OCI-LY7 (cell line): Measurements from ENCODE around the gene ANO10. TPM values are rescaled to one million over a fixed set of nuclear protein-coding genes. Genes with fewer than 3 reads are reported as not detected.

Source experiments
- BruUV-seq: library from RNA; stranded (reverse); fragments of 400-500 nt; replicated peaks from 2 replicates; lab custom pipeline; 2021; lab: Mats Ljungman, UMichigan
- CTCF ChIA-PET: fragments of 300-600 bp; sonication (Branson Sonifier 250); formaldehyde crosslinking; loops from one replicate; lab custom pipeline; 2022; ENCODE audit warnings: antibody characterized with exemption; ENCODE audit not compliant: unreplicated experiment; lab: Charles Lee
- POLR2A ChIA-PET: fragments of 300-600 bp; sonication (Branson Sonifier 250); formaldehyde crosslinking; loops from one replicate; lab custom pipeline; 2022; ENCODE audit warnings: antibody characterized with exemption; lab: Charles Lee
- DNase-seq: peaks from one replicate; pipeline ENCODE4 v3.0.0-alpha.2; 2015; ENCODE audit warnings: low spot score
- H2AFZ ChIP-seq: fragments of 200-600 bp; sonication (generic), shearing (Covaris generic); 2 replicates; pipeline ENCODE4 v1.6.1; 2014; ENCODE audit warnings: mild to moderate bottlenecking, antibody characterized with exemption, low read length, moderate library complexity
- H3K27ac ChIP-seq: fragments of 200-600 bp; sonication (generic); 2 replicates; pipeline ENCODE4 v1.5.1; 2014; ENCODE audit warnings: mixed run types, low read depth, mild to moderate bottlenecking, moderate library complexity, low read length, inconsistent platforms; ENCODE audit not compliant: poor library complexity, severe bottlenecking
- H3K36me3 ChIP-seq: fragments of 200-600 bp; sonication (generic); 2 replicates; pipeline ENCODE4 v1.6.1; 2014; ENCODE audit warnings: mild to moderate bottlenecking, antibody characterized with exemption, low read length, moderate library complexity, mixed read lengths; ENCODE audit not compliant: insufficient read depth
- H3K4me1 ChIP-seq: fragments of 200-600 bp; sonication (generic); 2 replicates; pipeline ENCODE4 v1.5.1; 2014; ENCODE audit warnings: mild to moderate bottlenecking, low read length; ENCODE audit not compliant: insufficient read depth, poor library complexity, severe bottlenecking
- H3K4me2 ChIP-seq: fragments of 200-600 bp; sonication (generic); 2 replicates; pipeline ENCODE4 v1.6.1; 2014; ENCODE audit warnings: mild to moderate bottlenecking, low read length
- H3K4me3 ChIP-seq: fragments of 200-600 bp; sonication (generic); 2 replicates; pipeline ENCODE4 v1.5.1; 2014; ENCODE audit warnings: mild to moderate bottlenecking, low read depth, low read length; ENCODE audit not compliant: poor library complexity, severe bottlenecking
- H3K79me2 ChIP-seq: fragments of 200-600 bp; sonication (generic); 2 replicates; pipeline ENCODE4 v1.6.1; 2016; ENCODE audit warnings: low read depth, mild to moderate bottlenecking, low read length, moderate library complexity, mixed read lengths; ENCODE audit not compliant: insufficient read depth
- H3K9me2 ChIP-seq: fragments of 200-600 bp; sonication (generic); 2 replicates; pipeline ENCODE4 v1.6.1; 2016; ENCODE audit warnings: mild to moderate bottlenecking, low read length, mixed read lengths; ENCODE audit not compliant: insufficient read depth
- H3K9me3 ChIP-seq: fragments of 200-600 bp; sonication (generic); 2 replicates; pipeline ENCODE4 v1.6.1; 2014; ENCODE audit warnings: mild to moderate bottlenecking, mixed run types, low read length, mixed read lengths
- H4K20me1 ChIP-seq: fragments of 200-600 bp; sonication (generic); 2 replicates; pipeline ENCODE4 v1.6.1; 2014; ENCODE audit warnings: mild to moderate bottlenecking, antibody characterized with exemption, low read length, moderate library complexity, mixed read lengths; ENCODE audit not compliant: insufficient read depth
- EZH2phosphoT487 ChIP-seq: fragments of 200-600 bp; sonication (generic); IDR thresholded peaks from 2 replicates; pipeline ENCODE4 v1.6.1; 2018; ENCODE audit warnings: low read depth, borderline replicate concordance, mild to moderate bottlenecking, mixed run types, antibody characterized with exemption, low read length, moderate library complexity, mixed read lengths
- intact Hi-C: fragments of 100-400 bp; cut with micrococcal nuclease; formaldehyde crosslinking; loops from one replicate; pipeline ENCODE4 v1.10.0; 2022; ENCODE audit not compliant: unreplicated experiment
- total RNA-seq, 2 experiments: library from RNA; depleted of rRNA in 1 of 2; stranded (reverse); fragments of >200 nt in 1 of 2; shearing (Covaris generic) in 1 of 2; gene quantifications; 2 replicates each; pipeline ENCODE4 v1.2.3, GENCODE V29; 2014 to 2022
- TF ChIP-seq, protein P1 (sequence below): fragments of 200-600 bp; sonication (generic); conservative IDR thresholded peaks from 2 replicates; pipeline ENCODE4 v1.5.1; 2014; ENCODE audit warnings: mild to moderate bottlenecking, antibody characterized with exemption, low read length, moderate library complexity, mixed read lengths

ANO10 gene
- total RNA-seq, 2 experiments from 2014 or later: 2.2 to 5.8 TPM

- no TSS peak for BruUV-seq
- Histone ChIP-seq H3K4me3 (no peak overlapping the region), H3K9me3 (peaks cover 22% of the 10 kb centered on the region), H3K36me3 (peaks cover 70% of the 10 kb centered on the region), H3K27ac (no peak overlapping the region), H2AFZ (no peak overlapping the region), H3K4me1 (no peaks in the 10 kb centered on the region), H3K9me2 (no peaks in the 10 kb centered on the region), H3K4me2 (no peak overlapping the region), H4K20me1 (no peaks in the 10 kb centered on the region), H3K79me2 (no peaks in the 10 kb centered on the region)
- ChIA-PET POLR2A (no interaction called here), CTCF (no interaction called here)
- intact Hi-C loops: no loop called here
- no peak for TF ChIP-seq EZH2phosphoT487
- TF ChIP-seq, protein P1, sequence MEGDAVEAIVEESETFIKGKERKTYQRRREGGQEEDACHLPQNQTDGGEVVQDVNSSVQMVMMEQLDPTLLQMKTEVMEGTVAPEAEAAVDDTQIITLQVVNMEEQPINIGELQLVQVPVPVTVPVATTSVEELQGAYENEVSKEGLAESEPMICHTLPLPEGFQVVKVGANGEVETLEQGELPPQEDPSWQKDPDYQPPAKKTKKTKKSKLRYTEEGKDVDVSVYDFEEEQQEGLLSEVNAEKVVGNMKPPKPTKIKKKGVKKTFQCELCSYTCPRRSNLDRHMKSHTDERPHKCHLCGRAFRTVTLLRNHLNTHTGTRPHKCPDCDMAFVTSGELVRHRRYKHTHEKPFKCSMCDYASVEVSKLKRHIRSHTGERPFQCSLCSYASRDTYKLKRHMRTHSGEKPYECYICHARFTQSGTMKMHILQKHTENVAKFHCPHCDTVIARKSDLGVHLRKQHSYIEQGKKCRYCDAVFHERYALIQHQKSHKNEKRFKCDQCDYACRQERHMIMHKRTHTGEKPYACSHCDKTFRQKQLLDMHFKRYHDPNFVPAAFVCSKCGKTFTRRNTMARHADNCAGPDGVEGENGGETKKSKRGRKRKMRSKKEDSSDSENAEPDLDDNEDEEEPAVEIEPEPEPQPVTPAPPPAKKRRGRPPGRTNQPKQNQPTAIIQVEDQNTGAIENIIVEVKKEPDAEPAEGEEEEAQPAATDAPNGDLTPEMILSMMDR: no peak
- DNase-seq: no peak
Observed at GRCh38 chr3:43340403-43340802, 281.4 kb downstream of the ANO10 start.

DNA sequence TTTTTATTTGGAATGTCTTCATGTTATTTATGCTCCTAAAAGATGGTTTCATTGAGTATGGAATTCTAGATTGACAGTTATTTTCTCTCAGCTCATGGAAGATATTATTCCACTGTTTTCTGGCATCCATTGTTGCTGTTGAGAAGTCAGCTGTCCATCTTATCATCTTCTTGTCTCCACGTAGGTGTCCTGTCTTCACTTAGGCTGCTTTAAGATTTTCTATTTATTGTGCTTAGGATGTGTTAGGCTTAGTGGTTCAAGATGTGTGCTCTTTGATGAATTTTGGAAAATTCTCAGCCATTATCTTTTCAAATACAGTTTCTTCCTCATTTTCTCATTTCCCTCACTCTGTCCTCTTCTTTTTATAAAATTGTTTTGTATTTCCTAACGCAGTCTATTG, 283.5 kb downstream of the ANO10 start:
- H3K27ac ChIP-seq: no peak overlapping the region
- no peak overlapping the region for H2AFZ ChIP-seq
- no peaks in the 10 kb centered on the region for H4K20me1 ChIP-seq
- TF ChIP-seq EZH2phosphoT487: no peak
- TF ChIP-seq, protein P1: no peak
- ChIA-PET CTCF (no interaction called here), POLR2A (interaction anchor here (0.6 kb wide), 1 partner anchor 38 kb away, joined by 3 read pairs; no protein-coding TSS in a partner anchor)
- no TSS peak for BruUV-seq
- peaks cover 26% of the 10 kb centered on the region for H3K9me3 ChIP-seq
- no peaks in the 10 kb centered on the region for H3K9me2 ChIP-seq
- H3K4me3 ChIP-seq: no peak overlapping the region
- DNase-seq: peak; percentile 23
- peaks cover 75% of the 10 kb centered on the region for H3K36me3 ChIP-seq
- intact Hi-C loops: no loop called here
- H3K79me2 ChIP-seq: no peaks in the 10 kb centered on the region
- no peaks in the 10 kb centered on the region for H3K4me1 ChIP-seq
- H3K4me2 ChIP-seq: no peak overlapping the region

- no peaks in the 10 kb centered on the region for H4K20me1 ChIP-seq
- H3K4me1 ChIP-seq: no peaks in the 10 kb centered on the region
- no peak overlapping the region for H2AFZ ChIP-seq
- intact Hi-C loops: no loop called here
- H3K27ac ChIP-seq: no peak overlapping the region
- H3K4me3 ChIP-seq: no peak overlapping the region
- H3K79me2 ChIP-seq: no peaks in the 10 kb centered on the region
- H3K4me2 ChIP-seq: no peak overlapping the region
- peaks cover 62% of the 10 kb centered on the region for H3K36me3 ChIP-seq
- ChIA-PET CTCF (no interaction called here), POLR2A (interaction anchor here (0.5 to 0.6 kb wide), 2 partner anchors 13 to 751 kb away, joined by 3 read pairs; no protein-coding TSS in a partner anchor)
- no peak for DNase-seq
- TF ChIP-seq, protein P1: no peak
- TF ChIP-seq EZH2phosphoT487: no peak
- peaks cover 26% of the 10 kb centered on the region for H3K9me3 ChIP-seq
- H3K9me2 ChIP-seq: no peaks in the 10 kb centered on the region
- no TSS peak for BruUV-seq
Observed at GRCh38 chr3:43335799-43336198, 286.0 kb downstream of the ANO10 start.
